H1 (cell line): Measurements from ENCODE around the gene BECN2. TPM values are rescaled to one million over a fixed set of nuclear protein-coding genes. Genes with fewer than 3 reads are reported as not detected.

Experiments used
- CTCF ChIA-PET: fragments of 300-600 bp; sonication (Branson Sonifier 250); formaldehyde crosslinking; loops from one replicate; lab custom pipeline; 2021; ENCODE audit not compliant: partially characterized antibody; lab: Charles Lee
- POLR2A ChIA-PET: fragments of 300-600 bp; sonication (Branson Sonifier 250); formaldehyde crosslinking; loops from one replicate; lab custom pipeline; 2021; ENCODE audit warnings: inconsistent platforms; ENCODE audit not compliant: partially characterized antibody; lab: Charles Lee
- DNase-seq, 2 experiments: peaks; one replicate each; pipeline versions ENCODE4 v3.0.0 to v3.0.0-alpha.2; 2010 to 2022; ENCODE audit warnings: low spot score in 2 of 2, low read depth in 1 of 2, mixed read lengths in 1 of 2
- FAIRE-seq: peaks from 2 replicates; lab custom pipeline; 2011; peaks lifted over from hg19 to GRCh38; lab: Jason Lieb, UNC
- H2AFZ ChIP-seq: 2 replicates; pipeline ENCODE4 v1.8.1; 2012; ENCODE audit warnings: low read length, inconsistent platforms
- H2AK5ac ChIP-seq: 2 replicates; pipeline ENCODE4 v1.6.1; 2013; ENCODE audit warnings: low read depth, low read length
- H2BK120ac ChIP-seq: replicated peaks from 2 replicates; pipeline ENCODE3; 2013; ENCODE audit warnings: low read depth, low read length, inconsistent platforms
- H2BK12ac ChIP-seq: 2 replicates; pipeline ENCODE4 v1.6.1; 2013; ENCODE audit warnings: low read depth, low read length
- H2BK15ac ChIP-seq: 2 replicates; pipeline ENCODE4 v1.6.1; 2013; ENCODE audit warnings: low read length
- H2BK20ac ChIP-seq: 2 replicates; pipeline ENCODE4 v1.6.1; 2013; ENCODE audit warnings: low read length
- H2BK5ac ChIP-seq: 2 replicates; pipeline ENCODE4 v1.6.1; 2013; ENCODE audit warnings: low read depth, low read length
- H3K14ac ChIP-seq: 2 replicates; pipeline ENCODE4 v1.6.1; 2013; ENCODE audit warnings: inconsistent platforms; ENCODE audit not compliant: insufficient read length
- H3K18ac ChIP-seq: 2 replicates; pipeline ENCODE4 v1.6.1; 2013; ENCODE audit warnings: low read length; ENCODE audit errors: extremely low read depth
- H3K23ac ChIP-seq: 2 replicates; pipeline ENCODE4 v1.6.1; 2013; ENCODE audit warnings: inconsistent platforms; ENCODE audit not compliant: insufficient read length
- H3K23me2 ChIP-seq: 2 replicates; pipeline ENCODE4 v1.6.1; 2013; ENCODE audit warnings: low read depth, low read length
- H3K27ac ChIP-seq: 2 replicates; pipeline ENCODE4 v1.6.1; 2011; ENCODE audit warnings: low read depth, low read length, inconsistent platforms
- H3K27me3 ChIP-seq, 4 experiments: replicated peaks in 1 of 4; 1 replicate in 1 of 4; 2 replicates in 3 of 4; pipeline versions ENCODE4 v1.6.1 to v1.8.1; 2011 to 2013; ENCODE audit warnings: low read length in 3 of 4, mild to moderate bottlenecking in 3 of 4, inconsistent platforms in 2 of 4, mixed read lengths in 2 of 4, moderate library complexity in 1 of 4; ENCODE audit not compliant: control insufficient read depth in 3 of 4, insufficient read depth in 3 of 4; ENCODE audit errors: extremely low read depth in 1 of 4
- H3K36me3 ChIP-seq, 4 experiments: 2 replicates each; pipeline versions ENCODE4 v1.6.1 to v1.8.1; 2011 to 2013; ENCODE audit warnings: mild to moderate bottlenecking in 4 of 4, low read length in 3 of 4, moderate library complexity in 2 of 4, control low read depth in 1 of 4, inconsistent platforms in 1 of 4; ENCODE audit not compliant: insufficient read depth in 4 of 4, control insufficient read depth in 2 of 4
- H3K4ac ChIP-seq: replicated peaks from 2 replicates; pipeline ENCODE3; 2013; ENCODE audit warnings: low read length, low read depth, mixed read lengths, inconsistent platforms; ENCODE audit not compliant: insufficient read length
- H3K4me1 ChIP-seq, 4 experiments: replicated peaks in 1 of 4; 1 replicate in 1 of 4; 2 replicates in 3 of 4; pipeline versions ENCODE4 v1.6.1 to v1.8.1; 2011 to 2013; ENCODE audit warnings: low read length in 3 of 4, inconsistent platforms in 2 of 4, mixed read lengths in 1 of 4; ENCODE audit not compliant: insufficient read depth in 4 of 4, control insufficient read depth in 3 of 4
- H3K4me2 ChIP-seq, 2 experiments: 2 replicates each; pipeline versions ENCODE4 v1.6.1 to v1.8.1; 2011 to 2013; ENCODE audit warnings: low read depth in 2 of 2, low read length in 2 of 2, control low read depth in 1 of 2, inconsistent platforms in 1 of 2, mild to moderate bottlenecking in 1 of 2; ENCODE audit not compliant: insufficient read depth in 1 of 2
- H3K4me3 ChIP-seq, 4 experiments: fragments of 200-600, 300-600 bp in 1 of 4; sonication (generic), shearing (Covaris generic), sonication (Bioruptor Twin) in 1 of 4; 2 replicates each; pipeline versions ENCODE4 v1.5.1 to v1.8.1; 2011 to 2016; ENCODE audit warnings: low read length in 4 of 4, low read depth in 3 of 4, control low read depth in 2 of 4, inconsistent platforms in 2 of 4, mild to moderate bottlenecking in 2 of 4, mixed read lengths in 1 of 4, moderate library complexity in 1 of 4; ENCODE audit not compliant: insufficient read depth in 2 of 4; ENCODE audit errors: extremely low read depth in 1 of 4
- H3K56ac ChIP-seq: replicated peaks from 2 replicates; pipeline ENCODE3; 2013; ENCODE audit warnings: low read depth, mild to moderate bottlenecking, mixed read lengths, low read length, inconsistent platforms; ENCODE audit not compliant: insufficient read length
- H3K79me1 ChIP-seq: 2 replicates; pipeline ENCODE4 v1.6.1; 2013; ENCODE audit warnings: low read depth, low read length, control low read depth
- H3K79me2 ChIP-seq, 2 experiments: 2 replicates each; pipeline versions ENCODE4 v1.6.1 to v1.8.1; 2012 to 2013; ENCODE audit warnings: low read length in 2 of 2, mild to moderate bottlenecking in 2 of 2, inconsistent platforms in 1 of 2; ENCODE audit not compliant: insufficient read depth in 2 of 2, control insufficient read depth in 1 of 2
- H3K9ac ChIP-seq, 4 experiments: replicated peaks in 1 of 4; 1 replicate in 1 of 4; 2 replicates in 3 of 4; pipeline versions ENCODE4 v1.6.1 to v1.8.1; 2011 to 2013; ENCODE audit warnings: low read depth in 3 of 4, low read length in 3 of 4, control low read depth in 2 of 4, mild to moderate bottlenecking in 2 of 4, moderate library complexity in 2 of 4, inconsistent platforms in 1 of 4; ENCODE audit errors: extremely low read depth in 1 of 4
- H3K9me3 ChIP-seq, 2 experiments: 2 replicates each; pipeline versions ENCODE4 v1.6.1 to v1.8.1; 2012 to 2013; ENCODE audit warnings: mild to moderate bottlenecking in 2 of 2, moderate library complexity in 2 of 2, control low read depth in 1 of 2, inconsistent platforms in 1 of 2, low read depth in 1 of 2, low read length in 1 of 2, mixed read lengths in 1 of 2; ENCODE audit not compliant: insufficient read depth in 2 of 2
- H4K20me1 ChIP-seq, 2 experiments: replicated peaks in 1 of 2; 2 replicates each; pipeline versions ENCODE3 to v1.8.1; 2011 to 2013; ENCODE audit warnings: inconsistent platforms in 2 of 2, low read length in 2 of 2, mild to moderate bottlenecking in 1 of 2; ENCODE audit not compliant: insufficient read depth in 2 of 2, control insufficient read depth in 1 of 2
- H4K5ac ChIP-seq: 2 replicates; pipeline ENCODE4 v1.6.1; 2013; ENCODE audit warnings: low read length, low read depth, mixed read lengths, inconsistent platforms; ENCODE audit not compliant: insufficient read length
- H4K8ac ChIP-seq: 2 replicates; pipeline ENCODE4 v1.8.0; 2013; ENCODE audit warnings: mild to moderate bottlenecking, moderate library complexity, low read length, inconsistent platforms; ENCODE audit not compliant: insufficient read depth; ENCODE audit errors: extremely low read depth
- H4K91ac ChIP-seq: replicated peaks from 2 replicates; pipeline ENCODE3; 2013; ENCODE audit warnings: low read length, mixed read lengths, inconsistent platforms; ENCODE audit not compliant: insufficient read length
- EGR1 ChIP-seq: IDR thresholded peaks from 2 replicates; pipeline ENCODE4 v1.6.1; 2011; ENCODE audit warnings: low read depth, low read length, borderline replicate concordance
- HDAC2 ChIP-seq, 2 experiments: fragments of 300-600 bp in 1 of 2; sonication (generic) in 1 of 2; IDR thresholded peaks; 2 replicates each; pipeline ENCODE4 v1.6.1; 2011 to 2012; ENCODE audit warnings: low read depth in 2 of 2, low read length in 2 of 2, mild to moderate bottlenecking in 2 of 2, moderate library complexity in 2 of 2, borderline replicate concordance in 1 of 2, inconsistent platforms in 1 of 2
- HDAC6 ChIP-seq: IDR thresholded peaks from one replicate; pipeline ENCODE4 v1.7.1; 2012; ENCODE audit warnings: low read depth, mild to moderate bottlenecking, inconsistent platforms, low read length, moderate library complexity
- NANOG ChIP-seq: IDR thresholded peaks from 2 replicates; pipeline ENCODE4 v1.6.1; 2011; ENCODE audit warnings: low read length, low read depth, mild to moderate bottlenecking, inconsistent platforms; ENCODE audit not compliant: insufficient read depth, poor library complexity, severe bottlenecking
- RAD21 ChIP-seq, 2 experiments: IDR thresholded peaks in 1 of 2; conservative IDR thresholded peaks in 1 of 2; 2 replicates each; pipeline ENCODE4 v1.6.1; 2011; ENCODE audit warnings: low read depth in 2 of 2, low read length in 2 of 2, improper control_type of control experiment in 1 of 2, inconsistent platforms in 1 of 2, mild to moderate bottlenecking in 1 of 2, moderate library complexity in 1 of 2
- RBBP5 ChIP-seq: IDR thresholded peaks from 2 replicates; pipeline ENCODE4 v1.7.1; 2012; ENCODE audit warnings: low read depth, mild to moderate bottlenecking, inconsistent platforms, low read length, moderate library complexity, borderline replicate concordance
- RFX5 ChIP-seq: IDR thresholded peaks from 2 replicates; pipeline ENCODE4 v1.6.1; 2011; ENCODE audit warnings: low read depth, low read length, improper control_type of control experiment, borderline replicate concordance
- RXRA ChIP-seq: IDR thresholded peaks from 2 replicates; pipeline ENCODE4 v1.6.1; 2011; ENCODE audit warnings: low read depth, mild to moderate bottlenecking, low read length, moderate library complexity; ENCODE audit not compliant: insufficient read depth
- SP4 ChIP-seq: IDR thresholded peaks from 2 replicates; pipeline ENCODE4 v1.6.1; 2012; ENCODE audit warnings: low read length, inconsistent platforms
- TEAD4 ChIP-seq: IDR thresholded peaks from 2 replicates; pipeline ENCODE4 v1.6.1; 2012; ENCODE audit warnings: low read depth, low read length, inconsistent platforms, mixed read lengths
- USF2 ChIP-seq: IDR thresholded peaks from 2 replicates; pipeline ENCODE4 v1.6.1; 2011; ENCODE audit warnings: low read length, improper control_type of control experiment
- WGBS, 2 experiments: shearing (Covaris generic) in 1 of 2; methylation state at CpG; one replicate each; pipeline versions ENCODE4 v1.1.6 to v1.1.7; 2013 to 2015; ENCODE audit warnings: low lambda C conversion rate in 2 of 2, mixed read lengths in 2 of 2, inconsistent platforms in 1 of 2, low coverage in 1 of 2, missing lambda C conversion rate in 1 of 2; ENCODE audit not compliant: insufficient replicate concordance in 2 of 2, insufficient coverage in 1 of 2, insufficient read length in 1 of 2; ENCODE audit errors: extremely low coverage in 1 of 2, missing lambda C conversion rate in 1 of 2; 5-methylcytosine and 5-hydroxymethylcytosine counted together
- polyA plus RNA-seq, 7 experiments: library from polyadenylated mRNA; depleted of rRNA in 3 of 7; stranded (reverse) in 5 of 7; unstranded in 2 of 7; fragments of >200 nt in 5 of 7; fragments of 200-250 nt in 2 of 7; gene quantifications; 1 replicate in 5 of 7; 2 replicates in 1 of 7; 4 replicates in 1 of 7; pipeline versions ENCODE4 v1.2.1 to v1.2.3, GENCODE V29; 2011 to 2013; ENCODE audit warnings: missing spikeins in 2 of 7, mixed read lengths in 2 of 7
- total RNA-seq: library from RNA; stranded (reverse); fragmentation: NEBNext Ultra II Directional; extraction: Animal tissue kit (Norgen Biotek cat#: 25700); gene quantifications from 2 replicates; pipeline ENCODE4 v1.2.1, GENCODE V29; 2021
- TF ChIP-seq, protein P1 (sequence below): IDR thresholded peaks from 2 replicates; pipeline ENCODE4 v1.6.1; 2012; ENCODE audit warnings: inconsistent platforms

BECN2 gene
- total and polyA plus RNA-seq, 2 of the 8 experiments (the other 6 are each of a cell fraction or from before 2014, with no cell fraction given) = not detected

GRCh38 chr1:241962153-241962552 lies 4.6 kb downstream of the BECN2 start:
- Histone ChIP-seq H3K9me3 (no peaks in the 10 kb centered on the region), H2BK20ac (no peak overlapping the region), H3K4ac (no peak overlapping the region), H2AK5ac (no peak overlapping the region), H3K23ac (no peak overlapping the region), H4K5ac (no peak overlapping the region), H3K4me3 (no peak overlapping the region), H2BK120ac (no peak overlapping the region), H4K20me1 (no peaks in the 10 kb centered on the region), H2BK12ac (no peak overlapping the region), H3K23me2 (no peaks in the 10 kb centered on the region), H3K4me1 (no peaks in the 10 kb centered on the region), H2BK15ac (no peak overlapping the region), H3K27ac (no peak overlapping the region), H3K79me1 (no peaks in the 10 kb centered on the region), H3K9ac (no peak overlapping the region), H3K27me3 (no peaks in the 10 kb centered on the region), H2AFZ (no peak overlapping the region), H4K8ac (no peak overlapping the region), H3K79me2 (no peaks in the 10 kb centered on the region), H2BK5ac (no peak overlapping the region), H3K4me2 (no peak overlapping the region), H4K91ac (no peak overlapping the region), H3K14ac (no peak overlapping the region), H3K18ac (no peak overlapping the region), H3K56ac (no peak overlapping the region), H3K36me3 (no peaks in the 10 kb centered on the region)
- CTCF ChIA-PET = interaction anchor here (0.5 to 1.0 kb wide), 2 partner anchors 10 to 36 kb away, joined by 3 to 4 read pairs; no protein-coding TSS in a partner anchor
- POLR2A ChIA-PET = no interaction called here
- DNase-seq = no peak
- FAIRE-seq = no peak
- WGBS, 2 experiments = 80% methylated on average over 2 of the region's 2 CpGs; no CpG with 5 or more reads in 1 of the 2 experiments
- no peak for TF ChIP-seq HDAC2 (IDR thresholded peaks at IDR 0.05; ENCODE audit: borderline replicate concordance in 1 of 2, low read depth in 2 of 2, low read length in 2 of 2)
- TF ChIP-seq RXRA = no peak
- TF ChIP-seq EGR1 = no peak
- TF ChIP-seq NANOG = no peak
- TF ChIP-seq TEAD4 = no peak
- TF ChIP-seq SP4 = no peak
- TF ChIP-seq USF2 = no peak
- TF ChIP-seq, protein P1, sequence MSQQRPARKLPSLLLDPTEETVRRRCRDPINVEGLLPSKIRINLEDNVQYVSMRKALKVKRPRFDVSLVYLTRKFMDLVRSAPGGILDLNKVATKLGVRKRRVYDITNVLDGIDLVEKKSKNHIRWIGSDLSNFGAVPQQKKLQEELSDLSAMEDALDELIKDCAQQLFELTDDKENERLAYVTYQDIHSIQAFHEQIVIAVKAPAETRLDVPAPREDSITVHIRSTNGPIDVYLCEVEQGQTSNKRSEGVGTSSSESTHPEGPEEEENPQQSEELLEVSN = no peak
- TF ChIP-seq RFX5 = no peak
- no peak for TF ChIP-seq HDAC6
- no peak for TF ChIP-seq RBBP5
- TF ChIP-seq RAD21 (IDR thresholded peaks at IDR 0.05 in 1 of 2, conservative IDR thresholded peaks at IDR 0.05 in 1 of 2; ENCODE audit: low read depth in 2 of 2, low read length in 2 of 2) = no peak
